AG04450 (cell line): ENCODE measurements around the gene ZC3HAV1. TPM values are rescaled to one million over a fixed set of nuclear protein-coding genes. Genes with fewer than 3 reads are reported as not detected.
"Not testable (repeated sequence)": the region's sequence is repeated elsewhere in the genome, so short reads cannot be mapped to it uniquely, and the experiment has no call there.

Source experiments
- CTCF ChIA-PET: fragments of 300-600, 350-600 bp; formaldehyde crosslinking; extraction: SDS; loops from one replicate; lab custom pipeline; 2022; ENCODE audit warnings: antibody characterized with exemption, inconsistent platforms; lab: Charles Lee
- POLR2A ChIA-PET: fragments of 350-600 bp; formaldehyde crosslinking; extraction: SDS; loops from one replicate; lab custom pipeline; 2021; ENCODE audit warnings: antibody characterized with exemption, inconsistent platforms; lab: Yijun Ruan, JAX
- DNase-seq: peaks from one replicate; pipeline ENCODE4 v3.0.0-alpha.2; 2011; ENCODE audit warnings: low read depth, low spot score
- H3K27ac ChIP-seq: one replicate; pipeline ENCODE4 v1.5.1; 2012; ENCODE audit warnings: low read depth, low read length, control low read depth
- H3K27me3 ChIP-seq: one replicate; pipeline ENCODE4 v1.6.0; 2012; ENCODE audit warnings: low read length; ENCODE audit not compliant: control insufficient read depth, insufficient read depth
- H3K4me3 ChIP-seq: 2 replicates; pipeline ENCODE4 v1.5.1; 2011; ENCODE audit warnings: mild to moderate bottlenecking, low read depth, low read length, control low read depth
- H3K9me3 ChIP-seq: 2 replicates; pipeline ENCODE4 v1.5.1; 2012; ENCODE audit warnings: low read length; ENCODE audit not compliant: control insufficient read depth, insufficient read depth
- polyA plus RNA-seq: library from polyadenylated mRNA; depleted of rRNA; stranded (reverse); fragments of >200 nt; gene quantifications from 2 replicates; pipeline ENCODE4 v1.2.3, GENCODE V29; 2011
- TF ChIP-seq, protein P1 (sequence below): IDR thresholded peaks from 2 replicates; pipeline ENCODE4 v1.5.1; 2011; ENCODE audit warnings: low read depth, low read length, control low read depth, inconsistent platforms

The ZC3HAV1 gene
- polyA plus RNA-seq, 1 experiment = 25.3 TPM

DNA sequence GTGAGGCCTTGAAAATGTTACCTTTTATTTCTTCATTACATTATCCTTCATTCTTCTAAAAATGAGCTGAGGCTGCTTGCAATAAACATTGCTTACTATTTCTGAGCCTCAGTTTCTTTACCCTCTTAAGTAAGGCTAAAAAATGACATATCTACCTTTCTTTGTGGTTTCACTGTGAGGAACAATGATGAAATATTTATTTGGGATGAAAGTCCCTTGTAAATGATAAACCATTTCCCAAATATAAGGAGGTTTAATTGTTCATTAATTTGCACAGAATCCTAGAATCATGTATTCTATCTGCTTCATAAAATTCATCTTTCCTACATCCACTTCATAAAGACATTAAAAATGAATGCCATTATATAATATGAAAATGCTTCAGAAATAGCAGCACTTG lies 27.9 kb downstream of the ZC3HAV1 start:
- ChIA-PET CTCF (interaction anchor here (0.6 to 1.2 kb wide), 2 partner anchors 65 to 90 kb away, joined by 3 read pairs; no protein-coding TSS in a partner anchor), POLR2A (interaction anchor here (0.6 kb wide), 1 partner anchor 308 kb away, joined by 3 read pairs; no protein-coding TSS in a partner anchor)
- no peak for DNase-seq
- no peak overlapping the region for H3K4me3 ChIP-seq
- H3K9me3 ChIP-seq = no peaks in the 10 kb centered on the region
- H3K27ac ChIP-seq = no peak overlapping the region
- TF ChIP-seq, protein P1, sequence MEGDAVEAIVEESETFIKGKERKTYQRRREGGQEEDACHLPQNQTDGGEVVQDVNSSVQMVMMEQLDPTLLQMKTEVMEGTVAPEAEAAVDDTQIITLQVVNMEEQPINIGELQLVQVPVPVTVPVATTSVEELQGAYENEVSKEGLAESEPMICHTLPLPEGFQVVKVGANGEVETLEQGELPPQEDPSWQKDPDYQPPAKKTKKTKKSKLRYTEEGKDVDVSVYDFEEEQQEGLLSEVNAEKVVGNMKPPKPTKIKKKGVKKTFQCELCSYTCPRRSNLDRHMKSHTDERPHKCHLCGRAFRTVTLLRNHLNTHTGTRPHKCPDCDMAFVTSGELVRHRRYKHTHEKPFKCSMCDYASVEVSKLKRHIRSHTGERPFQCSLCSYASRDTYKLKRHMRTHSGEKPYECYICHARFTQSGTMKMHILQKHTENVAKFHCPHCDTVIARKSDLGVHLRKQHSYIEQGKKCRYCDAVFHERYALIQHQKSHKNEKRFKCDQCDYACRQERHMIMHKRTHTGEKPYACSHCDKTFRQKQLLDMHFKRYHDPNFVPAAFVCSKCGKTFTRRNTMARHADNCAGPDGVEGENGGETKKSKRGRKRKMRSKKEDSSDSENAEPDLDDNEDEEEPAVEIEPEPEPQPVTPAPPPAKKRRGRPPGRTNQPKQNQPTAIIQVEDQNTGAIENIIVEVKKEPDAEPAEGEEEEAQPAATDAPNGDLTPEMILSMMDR = no peak
- no peaks in the 10 kb centered on the region for H3K27me3 ChIP-seq

DNA sequence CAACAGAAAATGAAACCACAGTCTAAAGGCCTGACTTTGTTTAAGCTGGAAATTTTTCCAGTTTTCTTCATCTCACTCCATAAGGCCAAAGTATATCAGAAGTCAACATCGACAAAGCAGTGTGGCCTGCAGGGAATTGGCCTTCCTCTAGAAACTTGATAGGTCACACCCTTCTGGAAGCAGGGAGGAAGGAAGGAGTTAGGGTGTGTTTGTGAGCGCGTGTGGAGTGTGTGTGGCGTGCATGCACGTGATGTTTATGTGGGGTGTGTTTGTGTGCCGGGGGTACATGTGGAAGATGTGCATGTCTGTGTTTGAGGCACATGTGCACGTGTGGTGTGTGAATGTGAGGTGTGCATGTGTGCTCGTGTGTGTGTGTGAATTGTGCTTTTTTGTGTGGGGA lies 28.6 kb downstream of the ZC3HAV1 start:
- Histone ChIP-seq H3K27ac (no peak overlapping the region), H3K4me3 (no peak overlapping the region)
- POLR2A ChIA-PET = no interaction called here

GRCh38 chr7:139079861-139080260 lies 29.7 kb downstream of the ZC3HAV1 start:
- Histone ChIP-seq H3K4me3 (no peak overlapping the region), H3K27ac (no peak overlapping the region), H3K9me3 (no peaks in the 10 kb centered on the region), H3K27me3 (no peaks in the 10 kb centered on the region)
- DNase-seq = no peak
- ChIA-PET POLR2A (no interaction called here), CTCF (interaction anchor here (0.9 kb wide), 1 partner anchor 193 kb away, joined by 3 read pairs; no protein-coding TSS in a partner anchor)
- TF ChIP-seq, protein P1 = no peak

More for the DNA sequence above, 28.6 kb downstream of the ZC3HAV1 start:
- no peaks in the 10 kb centered on the region for H3K27me3 ChIP-seq
- no peaks in the 10 kb centered on the region for H3K9me3 ChIP-seq
- DNase-seq = no peak
- CTCF ChIA-PET = interaction anchor here (0.6 to 1.2 kb wide), 3 partner anchors 46 to 194 kb away, joined by 3 read pairs; no protein-coding TSS in a partner anchor
- TF ChIP-seq, protein P1 = no peak

DNA sequence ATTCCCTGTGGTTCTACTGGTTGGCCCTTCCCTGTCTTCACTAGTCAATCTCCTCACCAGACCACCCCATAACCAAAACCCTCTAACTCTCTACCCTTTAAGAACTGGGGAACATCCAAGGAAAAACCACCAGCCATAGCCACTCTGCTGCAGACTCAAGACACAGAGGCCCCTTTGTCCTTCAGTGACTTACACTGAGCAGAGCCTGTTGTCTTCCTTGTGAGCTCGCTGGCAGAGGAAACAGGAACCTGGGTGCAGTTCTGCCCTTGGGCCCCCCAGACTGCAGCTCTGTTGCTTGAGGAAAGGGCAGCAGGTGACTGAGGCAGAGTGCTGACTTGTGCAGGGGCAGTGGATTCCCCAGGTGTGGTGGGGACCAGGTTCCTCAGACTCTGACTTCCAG lies 30.6 kb downstream of the ZC3HAV1 start:
- TF ChIP-seq, protein P1 = no peak
- no peak overlapping the region for H3K27ac ChIP-seq
- DNase-seq = no peak
- H3K9me3 ChIP-seq = no peaks in the 10 kb centered on the region
- H3K27me3 ChIP-seq = no peaks in the 10 kb centered on the region
- ChIA-PET CTCF (interaction anchor here (1.8 to 2.5 kb wide), 2 partner anchors 62 to 192 kb away, joined by 6 to 7 read pairs; no protein-coding TSS in a partner anchor), POLR2A (no interaction called here)
- H3K4me3 ChIP-seq = no peak overlapping the region

GRCh38 chr7:139078399-139078798 lies 31.1 kb downstream of the ZC3HAV1 start:
- Histone ChIP-seq H3K27me3 (no peaks in the 10 kb centered on the region), H3K4me3 (no peak overlapping the region), H3K9me3 (no peaks in the 10 kb centered on the region), H3K27ac (no peak overlapping the region)
- TF ChIP-seq, protein P1 = no peak
- ChIA-PET POLR2A (no interaction called here), CTCF (interaction anchor here (1.8 to 2.5 kb wide), 2 partner anchors 61 to 192 kb away, joined by 6 to 7 read pairs; no protein-coding TSS in a partner anchor)
- DNase-seq = no peak

DNA sequence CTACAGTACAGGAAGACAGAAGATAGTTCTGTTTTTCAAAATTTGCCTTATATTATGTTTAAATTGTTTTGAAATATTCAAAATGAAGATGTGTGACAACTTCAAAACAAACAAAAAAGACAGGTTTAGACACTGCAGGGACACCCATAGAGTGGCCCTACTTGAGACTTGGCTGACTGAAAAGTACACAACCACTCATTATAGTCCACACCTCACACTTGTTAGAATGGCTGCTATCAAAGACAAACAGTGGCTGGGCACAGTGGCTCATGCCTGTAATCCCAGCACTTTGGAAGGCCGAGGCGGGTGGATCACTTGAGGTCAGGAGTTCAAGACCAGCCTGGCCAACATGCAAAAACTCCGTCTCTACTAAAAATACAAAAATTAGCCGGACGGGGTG lies 31.8 kb downstream of the ZC3HAV1 start:
- POLR2A ChIA-PET = interaction anchor here (0.6 kb wide), 1 partner anchor 340 kb away, joined by 5 read pairs; no protein-coding TSS in a partner anchor

More for the DNA sequence above, 31.8 kb downstream of the ZC3HAV1 start:
- H3K9me3 ChIP-seq, DNase-seq, H3K27ac ChIP-seq, H3K4me3 ChIP-seq, H3K27me3 ChIP-seq: not testable (repeated sequence)
- CTCF ChIA-PET = interaction anchor here (1.5 to 2.5 kb wide), 3 partner anchors 17 to 191 kb away, joined by 3 to 7 read pairs (median 6); no protein-coding TSS in a partner anchor
